KBM-7 (cell line): Measurements from ENCODE around the gene DIS3L.
"Not testable (repeated sequence)": the region's sequence is repeated elsewhere in the genome, so short reads cannot be mapped to it uniquely, and the experiment has no call there.

Source experiments
- DNase-seq: peaks from one replicate; pipeline ENCODE4 v3.0.0-alpha.2; 2015
- in situ Hi-C: fragments of 300-500 bp; cut with MboI; formaldehyde crosslinking; loops from 2 replicates; pipeline ENCODE4 v1.14.3; 2020; ENCODE audit warnings: low sequenced_read_pairs, low pct_unique_long_range_greater_than_20kb, mixed read lengths

Gene DIS3L

GRCh38 chr15:66302489-66303278 is 9.3 kb downstream of the DIS3L start:
- in situ Hi-C loops = no loop called here
- no peak for DNase-seq

- DNase-seq = not testable (repeated sequence)
Observed at GRCh38 chr15:66304425-66304824, 11.1 kb downstream of the DIS3L start.

GRCh38 chr15:66306381-66306780 is 13.0 kb downstream of the DIS3L start:
- in situ Hi-C loops = no loop called here
- DNase-seq = no peak

More at GRCh38 chr15:66304425-66304824, 11.1 kb downstream of the DIS3L start:
- in situ Hi-C loops = not testable (repeated sequence)

- in situ Hi-C loops = no loop called here
- no peak for DNase-seq
Observed at GRCh38 chr15:66308531-66308930, 15.2 kb downstream of the DIS3L start.

GRCh38 chr15:66309828-66310227 is 16.5 kb downstream of the DIS3L start:
- DNase-seq = no peak
- in situ Hi-C loops = no loop called here

GRCh38 chr15:66310786-66311185 is 17.4 kb downstream of the DIS3L start:
- in situ Hi-C loops = no loop called here
- DNase-seq = no peak

GRCh38 chr15:66312144-66312543 is 18.8 kb downstream of the DIS3L start:
- no peak for DNase-seq
- in situ Hi-C loops = no loop called here

GRCh38 chr15:66323312-66323928 is 30.1 kb downstream of the DIS3L start:
- in situ Hi-C loops = no loop called here
- no peak for DNase-seq

- in situ Hi-C loops = no loop called here
- DNase-seq = no peak
Observed at GRCh38 chr15:66326051-66326450, 32.7 kb downstream of the DIS3L start.

GRCh38 chr15:66327736-66328135 is 34.4 kb downstream of the DIS3L start:
- DNase-seq = no peak
- in situ Hi-C loops = no loop called here

- in situ Hi-C loops = no loop called here
- DNase-seq = no peak
Observed at GRCh38 chr15:66328771-66329170, 35.4 kb downstream of the DIS3L start.

GRCh38 chr15:66348530-66348929 is 55.2 kb downstream of the DIS3L start:
- in situ Hi-C loops, DNase-seq: not testable (repeated sequence)

GRCh38 chr15:66356077-66356358 is 62.6 kb downstream of the DIS3L start:
- in situ Hi-C loops = no loop called here
- no peak for DNase-seq

GRCh38 chr15:66356359-66357236 is 63.2 kb downstream of the DIS3L start, which contains the start of gene TIPIN:
TSS of gene TIPIN (minus strand) at chr15:66356685. CDS start at chr15:66352947, 3,738 bp downstream.
- in situ Hi-C loops = no loop called here
- peak; percentile 100 for DNase-seq

- no peak for DNase-seq
- in situ Hi-C loops = no loop called here
Observed at GRCh38 chr15:66359740-66360139, 66.4 kb downstream of the DIS3L start.

GRCh38 chr15:66361745-66362460 is 68.5 kb downstream of the DIS3L start:
- in situ Hi-C loops, DNase-seq: not testable (repeated sequence)

- in situ Hi-C loops = no loop called here
- no peak for DNase-seq
Observed at GRCh38 chr15:66362776-66363175, 69.4 kb downstream of the DIS3L start.

- DNase-seq = no peak
- in situ Hi-C loops = no loop called here
Observed at GRCh38 chr15:66364944-66365528, 71.7 kb downstream of the DIS3L start.
